Small intestine (tissue), 7 donors: ENCODE results near the gene QRFPR. TPM values are rescaled to one million over a fixed set of nuclear protein-coding genes. Genes with fewer than 3 reads are reported as not detected.
A peak's percentile ranks its signal among the peaks of the same experiment; 100 is the strongest.

ENCODE experiments used
- DNase-seq, 2 donors: peaks; one replicate each; pipeline versions ENCODE4 v3.0.0 to v3.0.0-alpha.2; 2013
- FAIRE-seq: peaks from 2 replicates; lab custom pipeline; 2012; peaks lifted over from hg19 to GRCh38; lab: Jason Lieb, UNC
- H3K27ac ChIP-seq, 3 donors: one replicate each; pipeline ENCODE4 v1.5.1; 2013; ENCODE audit warnings: low read length in 2 of 3, mild to moderate bottlenecking in 2 of 3, control low read depth in 1 of 3, inconsistent platforms in 1 of 3, low read depth in 1 of 3, moderate library complexity in 1 of 3
- H3K27me3 ChIP-seq, 3 donors: one replicate each; pipeline ENCODE4 v1.6.1; 2013; ENCODE audit warnings: low read length in 3 of 3, inconsistent platforms in 1 of 3; ENCODE audit not compliant: control insufficient read depth in 3 of 3, insufficient read depth in 3 of 3
- H3K36me3 ChIP-seq, 3 donors: one replicate each; pipeline ENCODE4 v1.6.1; 2013; ENCODE audit warnings: low read length in 3 of 3, inconsistent platforms in 1 of 3, low read depth in 1 of 3, mild to moderate bottlenecking in 1 of 3, moderate library complexity in 1 of 3; ENCODE audit not compliant: control insufficient read depth in 3 of 3, insufficient read depth in 2 of 3
- H3K4me1 ChIP-seq, 3 donors: one replicate each; pipeline ENCODE4 v1.6.1; 2013; ENCODE audit warnings: low read length in 2 of 3, inconsistent platforms in 1 of 3, low read depth in 1 of 3, mild to moderate bottlenecking in 1 of 3, moderate library complexity in 1 of 3; ENCODE audit not compliant: control insufficient read depth in 3 of 3, insufficient read depth in 2 of 3
- H3K4me3 ChIP-seq, 3 donors: one replicate each; pipeline ENCODE4 v1.5.1; 2013; ENCODE audit warnings: low read length in 3 of 3, control low read depth in 1 of 3, inconsistent platforms in 1 of 3, low read depth in 1 of 3, mild to moderate bottlenecking in 1 of 3, moderate library complexity in 1 of 3
- H3K9me3 ChIP-seq, 2 donors: one replicate each; pipeline ENCODE4 v1.6.1; 2013; ENCODE audit warnings: low read depth in 1 of 2, low read length in 1 of 2; ENCODE audit not compliant: control insufficient read depth in 2 of 2, insufficient read depth in 1 of 2
- WGBS, 3 donors: extraction: QIAGEN DNeasy Blood & Tissue Kit; methylation state at CpG; one replicate each; pipeline ENCODE4 v1.1.7; 2013; 5-methylcytosine and 5-hydroxymethylcytosine counted together
- polyA plus RNA-seq, 4 donors: library from polyadenylated mRNA; stranded (reverse) in 3 of 4; unstranded in 1 of 4; fragments of 200-250 nt in 3 of 4; fragments of 120-200 nt in 1 of 4; gene quantifications; one replicate each; pipeline versions ENCODE4 v1.2.1 to v1.2.3, GENCODE V29; 2013
- donor health status: healthy with polysubstance abuse.
- donor health status: control.
- donor health status: control.
- donor health status: Bipolar disorder and iron deficiency.
- donor health status: healthy.

QRFPR gene
- polyA plus RNA-seq, 4 donors, result 0.03 to 0.12 TPM; not detected in 2

DNA sequence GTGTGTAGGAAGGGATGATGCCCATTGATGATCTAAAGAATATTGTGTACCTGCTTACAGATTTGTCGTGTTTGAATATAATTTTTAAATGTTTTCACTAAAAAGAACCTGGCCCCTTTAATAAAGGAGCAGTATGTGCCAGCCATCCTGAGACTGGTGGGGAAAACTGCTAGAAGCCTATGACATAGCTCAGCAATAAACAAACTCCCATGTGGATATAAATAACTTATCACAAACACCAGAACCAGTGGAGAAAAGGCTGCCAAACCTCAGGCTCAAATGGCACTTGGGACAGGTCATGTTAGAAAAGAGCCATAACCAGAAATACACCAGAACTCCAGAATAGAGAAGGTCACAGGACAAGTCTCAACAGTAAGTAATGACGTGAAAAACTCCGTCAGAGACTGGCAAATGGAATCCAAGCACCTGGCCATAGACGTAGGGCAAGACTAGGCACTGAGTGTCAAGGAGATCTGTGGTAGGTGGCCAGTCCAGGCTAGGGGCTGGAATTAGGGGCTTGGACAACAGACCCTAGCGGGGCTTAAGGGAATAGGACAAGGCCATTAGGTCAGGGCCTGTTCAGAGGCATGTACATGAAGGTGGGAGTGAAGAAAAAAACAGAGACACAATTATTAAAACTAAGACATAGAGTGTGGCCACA, 11.7 kb upstream of the QRFPR start:
- FAIRE-seq, result no peak
- 53 to 58% (median 57%) methylated on average over 5 of the region's 5 CpGs for WGBS, 3 donors
- no peak overlapping the region for H3K27ac ChIP-seq
- H3K4me1 ChIP-seq, result no peaks in the 10 kb centered on the region
- H3K4me3 ChIP-seq, result no peak overlapping the region
- H3K9me3 ChIP-seq, result no peaks in the 10 kb centered on the region
- H3K36me3 ChIP-seq, result no peaks in the 10 kb centered on the region
- DNase-seq, result no peak
- no peaks in the 10 kb centered on the region for H3K27me3 ChIP-seq

DNA sequence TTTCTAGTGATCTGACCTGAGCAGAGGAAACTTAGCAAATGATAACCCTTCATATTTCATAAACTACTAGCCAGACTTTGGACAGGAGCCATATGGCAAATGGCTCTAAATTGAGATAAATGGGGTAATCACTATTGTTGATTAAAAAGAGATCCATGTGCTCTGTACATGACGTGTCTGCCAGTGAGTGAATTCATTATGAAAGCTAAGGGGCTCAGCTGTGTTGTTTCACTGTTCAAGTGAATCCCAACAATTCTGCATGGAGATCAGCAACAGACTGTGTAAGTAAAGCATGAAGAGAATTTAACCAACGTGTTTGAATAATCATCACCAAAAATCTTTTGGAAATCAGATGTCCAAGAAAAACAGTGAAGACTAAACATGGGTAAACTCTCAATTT, 9.5 kb upstream of the QRFPR start:
- DNase-seq (no peak), FAIRE-seq (no peak)
- no peaks in the 10 kb centered on the region for H3K9me3 ChIP-seq
- H3K4me3 ChIP-seq, result no peak overlapping the region
- H3K27me3 ChIP-seq, result no peaks in the 10 kb centered on the region
- WGBS, 3 donors, result 36 to 44% (median 41%) methylated on average over 2 of the region's 2 CpGs
- no peaks in the 10 kb centered on the region for H3K4me1 ChIP-seq
- no peak overlapping the region for H3K27ac ChIP-seq
- H3K36me3 ChIP-seq, result no peaks in the 10 kb centered on the region

- no peak for DNase-seq
- H3K9me3 ChIP-seq, result no peaks in the 10 kb centered on the region
- H3K27me3 ChIP-seq, result peaks cover 2 to 26% (median 14%) of the 10 kb centered on the region in 3 donors
- no peak overlapping the region for H3K27ac ChIP-seq
- no peak for FAIRE-seq
- no peaks in the 10 kb centered on the region for H3K36me3 ChIP-seq
- H3K4me1 ChIP-seq, result peaks cover 0 to 5% (median 0%) of the 10 kb centered on the region in 3 donors
- 62 to 74% (median 66%) methylated on average over 3 of the region's 3 CpGs for WGBS, 3 donors
- H3K4me3 ChIP-seq, result no peak overlapping the region
Measured at GRCh38 chr4:121379276-121379675, 1.5 kb downstream of the QRFPR start.

DNA sequence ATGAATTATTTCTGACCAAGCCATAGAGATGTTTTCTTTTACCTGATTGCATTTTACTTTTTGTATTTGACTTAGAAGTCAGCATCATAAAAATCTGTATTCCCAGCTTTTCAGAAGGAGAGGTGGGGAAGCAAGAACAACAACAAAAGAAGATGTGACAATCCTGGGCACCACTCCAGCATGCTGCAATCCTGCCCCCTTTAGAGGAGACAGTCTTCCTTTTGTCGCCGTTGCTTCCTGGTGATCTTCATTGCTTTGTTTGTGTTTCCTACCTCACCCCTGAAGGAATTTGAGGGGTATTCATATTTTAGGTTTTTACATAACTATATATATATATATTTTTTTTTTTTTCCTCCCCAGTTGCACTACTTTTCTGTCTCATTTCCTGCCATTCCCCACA, 3.7 kb downstream of the QRFPR start:
- no peaks in the 10 kb centered on the region for H3K36me3 ChIP-seq
- H3K27ac ChIP-seq, result no peak overlapping the region
- peaks cover 0 to 5% (median 0%) of the 10 kb centered on the region in 3 donors for H3K4me1 ChIP-seq
- H3K9me3 ChIP-seq, result no peaks in the 10 kb centered on the region
- WGBS, 3 donors, result 53 to 86% (median 76%) methylated on average over 2 of the region's 2 CpGs
- FAIRE-seq (no peak), DNase-seq (no peak)
- H3K4me3 ChIP-seq, result no peak overlapping the region
- H3K27me3 ChIP-seq, result peaks cover 2 to 26% (median 14%) of the 10 kb centered on the region in 3 donors

DNA sequence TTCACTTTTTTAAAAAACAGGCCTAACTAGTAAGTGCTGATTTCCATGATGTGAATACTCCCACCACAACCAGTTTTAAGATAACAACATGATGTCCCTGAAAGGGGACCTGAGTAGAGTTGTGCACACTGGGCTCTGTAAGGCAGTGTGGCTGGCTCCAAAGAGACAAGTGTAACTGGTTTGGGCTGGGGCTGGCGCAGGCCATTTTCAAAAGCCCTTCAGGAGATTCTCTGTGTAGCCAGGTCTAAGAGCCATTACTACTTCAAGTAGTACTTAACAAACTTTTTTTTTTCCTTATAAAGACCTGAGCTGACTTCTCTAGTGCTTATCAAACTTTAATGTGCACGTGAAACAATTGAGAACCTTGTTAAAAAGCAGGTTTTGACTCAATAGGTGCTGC, 4.3 kb downstream of the QRFPR start:
- 77 to 88% (median 79%) methylated on average over 2 of the region's 2 CpGs for WGBS, 3 donors
- FAIRE-seq (no peak), DNase-seq (no peak)
- Histone ChIP-seq H3K4me3 (no peak overlapping the region), H3K27ac (no peak overlapping the region), H3K36me3 (no peaks in the 10 kb centered on the region), H3K27me3 (peaks cover 2 to 25% (median 14%) of the 10 kb centered on the region in 3 donors), H3K9me3 (no peaks in the 10 kb centered on the region), H3K4me1 (peaks cover 0 to 5% (median 0%) of the 10 kb centered on the region in 3 donors)

- 20 to 65% (median 30%) methylated on average over 1 of the region's 1 CpG for WGBS, 3 donors
- no peak overlapping the region for H3K4me3 ChIP-seq
- peaks cover 0 to 5% (median 0%) of the 10 kb centered on the region in 3 donors for H3K4me1 ChIP-seq
- DNase-seq (no peak), FAIRE-seq (no peak)
- H3K27me3 ChIP-seq, result peaks cover 2 to 20% (median 14%) of the 10 kb centered on the region in 3 donors
- H3K27ac ChIP-seq, result no peak overlapping the region
- no peaks in the 10 kb centered on the region for H3K9me3 ChIP-seq
- H3K36me3 ChIP-seq, result no peaks in the 10 kb centered on the region
Measured at GRCh38 chr4:121376097-121376496, 4.7 kb downstream of the QRFPR start.

GRCh38 chr4:121375262-121375661, 5.6 kb downstream of the QRFPR start:
- H3K27me3 ChIP-seq, result peaks cover 2 to 12% (median 6%) of the 10 kb centered on the region in 3 donors
- no peak for FAIRE-seq
- H3K4me1 ChIP-seq, result no peaks in the 10 kb centered on the region
- H3K36me3 ChIP-seq, result no peaks in the 10 kb centered on the region
- DNase-seq, result peak; percentile 38 to 52
- H3K9me3 ChIP-seq, result no peaks in the 10 kb centered on the region
- no peak overlapping the region for H3K4me3 ChIP-seq
- peak overlapping the region in 1 of 3 donors; percentile 44 for H3K27ac ChIP-seq

- Histone ChIP-seq H3K27me3 (no peaks in the 10 kb centered on the region), H3K4me3 (no peak overlapping the region), H3K9me3 (no peaks in the 10 kb centered on the region), H3K27ac (no peak overlapping the region), H3K4me1 (no peaks in the 10 kb centered on the region), H3K36me3 (no peaks in the 10 kb centered on the region)
- FAIRE-seq (no peak), DNase-seq (no peak)
- 79 to 86% (median 83%) methylated on average over 6 of the region's 6 CpGs for WGBS, 3 donors
Measured at GRCh38 chr4:121373841-121374240, 7.0 kb downstream of the QRFPR start.
